ENCODE results near the gene CEP57.
"Not testable (repeated sequence)": the region's sequence is repeated elsewhere in the genome, so short reads cannot be mapped to it uniquely, and the experiment has no call there.

Gene CEP57

GRCh38 chr11:95795627-95796295 is 5.5 kb downstream of the CEP57 start:
- no peaks in the 10 kb centered on the region for H3K4me1 ChIP-seq (ENCODE audit: control insufficient read depth, insufficient read depth, low read length)
- no peak overlapping the region for H3K27ac ChIP-seq (ENCODE audit: insufficient read depth, low read depth, low read length, poor library complexity, severe bottlenecking)
- H3K9me3 ChIP-seq (ENCODE audit: control insufficient read depth, low read length) = no peaks in the 10 kb centered on the region
- H3K4me3 ChIP-seq (ENCODE audit: insufficient read depth, low read depth, low read length) = no peak overlapping the region
- 97% methylated on average over 3 of the region's 3 CpGs for WGBS, 2 experiments
- H3K27me3 ChIP-seq (ENCODE audit: control insufficient read depth, insufficient read depth, low read length, poor library complexity, severe bottlenecking) = no peaks in the 10 kb centered on the region
- peaks cover 3% of the 10 kb centered on the region for H3K36me3 ChIP-seq (ENCODE audit: control insufficient read depth, insufficient read depth, low read length)

- Histone ChIP-seq H3K27ac (ENCODE audit: insufficient read depth, low read depth, low read length, poor library complexity, severe bottlenecking) (no peak overlapping the region), H3K9me3 (ENCODE audit: control insufficient read depth, low read length) (no peaks in the 10 kb centered on the region), H3K27me3 (ENCODE audit: control insufficient read depth, insufficient read depth, low read length, poor library complexity, severe bottlenecking) (no peaks in the 10 kb centered on the region), H3K4me1 (ENCODE audit: control insufficient read depth, insufficient read depth, low read length) (no peaks in the 10 kb centered on the region), H3K36me3 (ENCODE audit: control insufficient read depth, insufficient read depth, low read length) (peaks cover 3% of the 10 kb centered on the region), H3K4me3 (ENCODE audit: insufficient read depth, low read depth, low read length) (no peak overlapping the region)
- 94 to 97% methylated on average over 3 of the region's 4 CpGs for WGBS, 2 experiments
These were observed 6.2 kb downstream of the CEP57 start for GRCh38 chr11:95796501-95796900.

GRCh38 chr11:95799546-95799945 is 9.2 kb downstream of the CEP57 start:
- WGBS, 2 experiments = 91 to 99% methylated on average over 1 of the region's 1 CpG
- no peaks in the 10 kb centered on the region for H3K9me3 ChIP-seq (ENCODE audit: control insufficient read depth, low read length)
- no peaks in the 10 kb centered on the region for H3K4me1 ChIP-seq (ENCODE audit: control insufficient read depth, insufficient read depth, low read length)
- H3K27me3 ChIP-seq (ENCODE audit: control insufficient read depth, insufficient read depth, low read length, poor library complexity, severe bottlenecking) = no peaks in the 10 kb centered on the region
- H3K4me3 ChIP-seq (ENCODE audit: insufficient read depth, low read depth, low read length) = no peak overlapping the region
- H3K27ac ChIP-seq (ENCODE audit: insufficient read depth, low read depth, low read length, poor library complexity, severe bottlenecking) = no peak overlapping the region
- H3K36me3 ChIP-seq (ENCODE audit: control insufficient read depth, insufficient read depth, low read length) = peaks cover 10% of the 10 kb centered on the region

- Histone ChIP-seq H3K4me1 (ENCODE audit: control insufficient read depth, insufficient read depth, low read length) (no peaks in the 10 kb centered on the region), H3K9me3 (ENCODE audit: control insufficient read depth, low read length) (no peaks in the 10 kb centered on the region), H3K4me3 (ENCODE audit: insufficient read depth, low read depth, low read length) (no peak overlapping the region), H3K27me3 (ENCODE audit: control insufficient read depth, insufficient read depth, low read length, poor library complexity, severe bottlenecking) (no peaks in the 10 kb centered on the region), H3K27ac (ENCODE audit: insufficient read depth, low read depth, low read length, poor library complexity, severe bottlenecking) (no peak overlapping the region), H3K36me3 (ENCODE audit: control insufficient read depth, insufficient read depth, low read length) (peaks cover 10% of the 10 kb centered on the region)
- 86 to 92% methylated on average over 11 of the region's 12 CpGs for WGBS, 2 experiments
These were observed 10.1 kb downstream of the CEP57 start for GRCh38 chr11:95800438-95800837.

GRCh38 chr11:95802806-95803205 is 12.5 kb downstream of the CEP57 start:
- Histone ChIP-seq H3K27ac (ENCODE audit: insufficient read depth, low read depth, low read length, poor library complexity, severe bottlenecking) (no peak overlapping the region), H3K36me3 (ENCODE audit: control insufficient read depth, insufficient read depth, low read length) (peaks cover 24% of the 10 kb centered on the region), H3K27me3 (ENCODE audit: control insufficient read depth, insufficient read depth, low read length, poor library complexity, severe bottlenecking) (no peaks in the 10 kb centered on the region), H3K9me3 (ENCODE audit: control insufficient read depth, low read length) (no peaks in the 10 kb centered on the region), H3K4me3 (ENCODE audit: insufficient read depth, low read depth, low read length) (no peak overlapping the region), H3K4me1 (ENCODE audit: control insufficient read depth, insufficient read depth, low read length) (no peaks in the 10 kb centered on the region)
- WGBS, 2 experiments = 93% methylated on average over 1 of the region's 1 CpG

GRCh38 chr11:95803973-95804372 is 13.7 kb downstream of the CEP57 start:
- Histone ChIP-seq H3K4me1 (ENCODE audit: control insufficient read depth, insufficient read depth, low read length) (no peaks in the 10 kb centered on the region), H3K36me3 (ENCODE audit: control insufficient read depth, insufficient read depth, low read length) (peaks cover 24% of the 10 kb centered on the region), H3K4me3 (ENCODE audit: insufficient read depth, low read depth, low read length) (no peak overlapping the region), H3K9me3 (ENCODE audit: control insufficient read depth, low read length) (no peaks in the 10 kb centered on the region), H3K27me3 (ENCODE audit: control insufficient read depth, insufficient read depth, low read length, poor library complexity, severe bottlenecking) (no peaks in the 10 kb centered on the region), H3K27ac (ENCODE audit: insufficient read depth, low read depth, low read length, poor library complexity, severe bottlenecking) (no peak overlapping the region)
- WGBS, 2 experiments = no CpG with 5 or more reads among the region's 2 CpGs

- Histone ChIP-seq H3K27ac (ENCODE audit: insufficient read depth, low read depth, low read length, poor library complexity, severe bottlenecking) (no peak overlapping the region), H3K27me3 (ENCODE audit: control insufficient read depth, insufficient read depth, low read length, poor library complexity, severe bottlenecking) (no peaks in the 10 kb centered on the region), H3K4me3 (ENCODE audit: insufficient read depth, low read depth, low read length) (no peak overlapping the region), H3K9me3 (ENCODE audit: control insufficient read depth, low read length) (no peaks in the 10 kb centered on the region), H3K36me3 (ENCODE audit: control insufficient read depth, insufficient read depth, low read length) (peaks cover 21% of the 10 kb centered on the region), H3K4me1 (ENCODE audit: control insufficient read depth, insufficient read depth, low read length) (no peaks in the 10 kb centered on the region)
- 90 to 99% methylated on average over 1 to 2 of the region's 2 CpGs for WGBS, 2 experiments
These were observed 15.6 kb downstream of the CEP57 start for GRCh38 chr11:95805869-95806268.

GRCh38 chr11:95806464-95806863 is 16.2 kb downstream of the CEP57 start:
- peaks cover 21% of the 10 kb centered on the region for H3K36me3 ChIP-seq (ENCODE audit: control insufficient read depth, insufficient read depth, low read length)
- not testable (repeated sequence) for H3K9me3 ChIP-seq (ENCODE audit: control insufficient read depth, low read length); H3K4me1 ChIP-seq (ENCODE audit: control insufficient read depth, insufficient read depth, low read length); H3K27me3 ChIP-seq (ENCODE audit: control insufficient read depth, insufficient read depth, low read length, poor library complexity, severe bottlenecking); H3K27ac ChIP-seq (ENCODE audit: insufficient read depth, low read depth, low read length, poor library complexity, severe bottlenecking); H3K4me3 ChIP-seq (ENCODE audit: insufficient read depth, low read depth, low read length)
- WGBS, 2 experiments = 95% methylated on average over 6 of the region's 6 CpGs

GRCh38 chr11:95811052-95811451 is 20.8 kb downstream of the CEP57 start:
- H3K27ac ChIP-seq (ENCODE audit: insufficient read depth, low read depth, low read length, poor library complexity, severe bottlenecking); H3K27me3 ChIP-seq (ENCODE audit: control insufficient read depth, insufficient read depth, low read length, poor library complexity, severe bottlenecking); H3K9me3 ChIP-seq (ENCODE audit: control insufficient read depth, low read length); H3K4me3 ChIP-seq (ENCODE audit: insufficient read depth, low read depth, low read length); H3K4me1 ChIP-seq (ENCODE audit: control insufficient read depth, insufficient read depth, low read length): not testable (repeated sequence)
- WGBS, 2 experiments = 96 to 99% methylated on average over 4 of the region's 4 CpGs
- peaks cover 17% of the 10 kb centered on the region for H3K36me3 ChIP-seq (ENCODE audit: control insufficient read depth, insufficient read depth, low read length)

- H3K9me3 ChIP-seq (ENCODE audit: control insufficient read depth, low read length) = no peaks in the 10 kb centered on the region
- no peak overlapping the region for H3K27ac ChIP-seq (ENCODE audit: insufficient read depth, low read depth, low read length, poor library complexity, severe bottlenecking)
- WGBS, 2 experiments = 90 to 96% methylated on average over 2 of the region's 2 CpGs
- no peaks in the 10 kb centered on the region for H3K27me3 ChIP-seq (ENCODE audit: control insufficient read depth, insufficient read depth, low read length, poor library complexity, severe bottlenecking)
- peaks cover 9% of the 10 kb centered on the region for H3K36me3 ChIP-seq (ENCODE audit: control insufficient read depth, insufficient read depth, low read length)
- no peak overlapping the region for H3K4me3 ChIP-seq (ENCODE audit: insufficient read depth, low read depth, low read length)
- no peaks in the 10 kb centered on the region for H3K4me1 ChIP-seq (ENCODE audit: control insufficient read depth, insufficient read depth, low read length)
These were observed 25.7 kb downstream of the CEP57 start for GRCh38 chr11:95816037-95816436.

GRCh38 chr11:95821640-95822039 is 31.3 kb downstream of the CEP57 start:
- WGBS, 2 experiments = 96 to 100% methylated on average over 2 of the region's 2 CpGs
- Histone ChIP-seq H3K27ac (ENCODE audit: insufficient read depth, low read depth, low read length, poor library complexity, severe bottlenecking) (no peak overlapping the region), H3K9me3 (ENCODE audit: control insufficient read depth, low read length) (no peaks in the 10 kb centered on the region), H3K4me1 (ENCODE audit: control insufficient read depth, insufficient read depth, low read length) (no peaks in the 10 kb centered on the region), H3K27me3 (ENCODE audit: control insufficient read depth, insufficient read depth, low read length, poor library complexity, severe bottlenecking) (no peaks in the 10 kb centered on the region), H3K4me3 (ENCODE audit: insufficient read depth, low read depth, low read length) (no peak overlapping the region), H3K36me3 (ENCODE audit: control insufficient read depth, insufficient read depth, low read length) (peaks cover 3% of the 10 kb centered on the region)
